GM21737 (cell line): ENCODE data around the gene TMEM82.

Source experiments
- ATAC-seq: cut with Tn5 transposase; IDR thresholded peaks from one replicate; pipeline ENCODE4 v1.9.1; 2021; ENCODE audit warnings: mild to moderate bottlenecking, moderate library complexity; ENCODE audit not compliant: unreplicated experiment

Gene TMEM82

GRCh38 chr1:15755646-15756040 lies 13.3 kb downstream of the TMEM82 start:
- no peak for ATAC-seq

DNA sequence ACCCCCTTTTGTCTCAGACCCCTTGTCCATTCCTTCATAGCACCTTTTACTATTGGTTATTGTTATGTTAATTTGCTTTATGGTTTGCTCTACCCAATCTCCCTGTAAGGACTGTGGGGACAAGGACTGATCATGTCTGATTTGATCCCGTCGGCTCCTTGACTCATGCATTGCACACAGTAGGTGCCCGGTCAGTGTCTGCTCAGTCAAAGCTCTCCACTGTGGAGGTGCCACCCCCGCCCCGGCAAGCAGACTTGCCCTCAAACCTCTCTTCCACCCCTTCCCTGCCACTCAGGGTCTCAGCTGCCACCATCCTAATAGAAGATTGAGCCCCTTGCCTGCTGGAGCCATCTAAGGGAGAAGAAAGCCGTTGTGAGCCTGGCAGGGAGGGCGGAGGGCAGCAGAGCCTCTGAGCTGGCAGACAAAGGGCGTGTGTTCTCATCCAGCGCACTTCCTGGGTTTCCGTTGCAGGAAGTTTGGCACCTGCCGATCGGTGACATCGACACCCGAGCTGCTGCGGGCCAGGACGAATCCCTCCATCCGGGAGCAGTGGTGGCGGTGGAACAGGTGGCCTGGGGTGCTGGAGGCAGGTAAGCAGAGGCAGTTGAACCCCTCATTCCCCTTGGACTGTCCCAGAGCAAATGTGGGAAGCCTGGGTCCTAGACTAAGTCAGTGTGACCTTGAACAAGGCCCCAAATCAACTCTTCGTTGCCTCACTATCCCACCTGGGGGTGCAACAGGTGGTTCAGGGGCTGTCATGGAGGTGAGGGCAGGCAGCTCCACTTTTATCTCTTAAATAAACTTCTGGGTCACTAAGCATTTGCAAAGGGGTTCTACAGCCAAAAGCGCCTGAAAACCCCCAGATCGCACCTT lies 14.1 kb downstream of the TMEM82 start:
- no peak for ATAC-seq

GRCh38 chr1:15757016-15757543 lies 14.8 kb downstream of the TMEM82 start:
- no peak for ATAC-seq

DNA sequence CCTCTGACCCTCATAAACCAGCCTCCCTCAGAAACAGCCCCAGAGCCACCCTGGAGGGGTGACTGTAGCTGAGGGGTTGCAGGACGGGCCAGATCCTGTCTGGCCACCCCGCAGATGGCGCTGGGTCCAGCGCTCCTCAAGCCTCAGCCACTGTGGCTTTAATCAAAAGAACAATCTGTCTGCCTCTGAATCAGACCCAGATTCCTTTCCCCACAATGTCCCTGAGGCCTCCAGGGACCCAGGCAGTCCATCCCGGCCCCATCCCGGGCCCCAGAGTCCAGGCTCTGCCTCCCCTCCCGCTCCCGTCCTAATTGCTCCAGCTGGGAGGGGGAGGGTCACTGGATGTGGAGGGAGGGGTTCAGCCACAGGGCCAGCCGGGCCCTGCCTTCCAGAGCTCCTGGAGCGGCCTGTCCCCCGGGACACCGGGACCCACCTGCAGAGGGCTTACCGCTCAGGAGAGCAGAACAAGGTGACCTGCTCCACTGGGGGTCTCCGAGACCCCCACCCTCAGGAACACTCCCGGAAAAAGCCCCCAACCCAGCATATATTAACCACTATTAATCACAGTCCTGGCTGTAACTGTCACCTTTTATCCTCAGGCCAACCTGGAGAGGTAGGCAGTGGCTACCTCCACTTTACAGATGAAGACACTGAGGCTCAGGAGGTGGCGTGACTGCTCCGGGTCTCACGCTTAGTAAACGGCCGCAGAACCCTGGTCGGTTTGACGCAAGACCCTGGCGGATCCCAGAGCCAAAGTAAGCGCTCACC lies 15.5 kb downstream of the TMEM82 start:
- ATAC-seq, result no peak

GRCh38 chr1:15758343-15758931 lies 16.1 kb downstream of the TMEM82 start, which contains the start of gene FBLIM1:
Gene FBLIM1 (plus strand): TSS chr1:15758795. CDS start chr1:15764984, 6,189 bp downstream.
- ATAC-seq, result no peak

- ATAC-seq, result no peak
These were observed 16.8 kb downstream of the TMEM82 start for GRCh38 chr1:15758953-15759661.

DNA sequence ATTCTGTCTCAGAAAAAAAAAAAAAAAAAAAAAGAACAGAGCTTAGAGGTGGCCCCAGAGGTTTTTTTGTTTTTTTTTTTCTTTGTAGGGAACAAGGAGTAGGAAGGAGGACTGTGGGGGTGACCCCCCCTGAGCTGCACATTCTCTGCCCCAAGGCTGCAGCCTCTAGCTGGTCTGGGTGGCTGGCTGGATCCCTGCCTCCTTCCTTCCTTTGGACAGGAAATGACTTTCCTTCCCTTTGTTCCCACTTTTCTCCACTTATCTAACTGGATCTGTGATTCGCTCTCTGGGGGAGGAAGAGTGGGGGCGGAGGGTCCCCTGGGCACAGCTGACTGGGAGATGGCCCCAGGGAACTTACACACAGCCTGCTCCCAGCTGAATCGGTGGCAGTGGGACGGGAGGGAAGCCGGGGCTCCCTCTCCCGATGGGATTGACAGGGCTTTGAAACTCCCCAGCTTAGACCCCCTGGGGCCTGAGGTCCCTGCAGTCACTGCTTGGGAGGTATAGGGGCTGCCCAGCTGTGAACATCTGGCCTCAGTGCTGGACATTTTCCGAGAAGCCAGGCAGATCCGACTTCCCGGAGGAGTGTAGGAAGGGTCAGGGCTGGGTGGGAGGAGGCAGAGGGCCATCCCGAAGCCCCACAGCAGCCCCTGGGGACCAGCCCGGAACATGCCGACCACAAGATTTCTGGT lies 18.4 kb downstream of the TMEM82 start:
- ATAC-seq, result no peak

DNA sequence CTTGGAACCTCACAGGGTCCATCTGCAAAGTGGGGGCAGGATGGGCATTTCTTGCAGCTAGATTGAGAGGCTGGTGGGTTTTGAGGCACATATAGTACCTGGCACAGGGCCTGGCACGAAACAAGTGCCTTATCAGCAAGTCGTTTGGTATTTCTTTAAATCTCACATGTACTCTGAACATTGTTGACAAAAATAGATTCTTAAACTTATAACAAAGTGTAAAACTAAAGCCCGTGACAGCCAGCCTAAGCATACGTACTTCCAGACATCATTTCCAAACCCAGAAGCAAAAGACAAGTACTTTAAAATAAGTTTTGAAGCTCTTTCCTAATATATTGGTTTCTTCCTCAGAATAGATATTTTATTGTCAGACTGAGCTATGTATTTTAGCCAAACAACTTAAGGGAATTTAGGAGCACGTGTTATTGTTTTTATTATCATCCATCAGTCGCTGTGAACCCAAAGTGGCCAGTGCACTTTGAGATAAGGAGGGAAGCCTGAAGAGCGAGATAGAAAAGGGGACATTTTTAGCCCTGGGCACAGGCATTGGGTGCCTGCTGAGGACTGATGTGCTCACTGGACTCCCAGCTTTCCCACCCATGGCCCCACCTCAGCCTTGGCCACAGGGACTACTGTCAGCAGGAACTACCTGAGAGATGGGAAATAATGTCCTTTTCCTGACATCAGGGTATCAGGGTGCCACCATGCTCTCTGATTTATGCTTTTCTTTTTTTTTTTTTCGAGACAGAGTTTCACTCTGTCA lies 19.2 kb downstream of the TMEM82 start:
- no peak for ATAC-seq

DNA sequence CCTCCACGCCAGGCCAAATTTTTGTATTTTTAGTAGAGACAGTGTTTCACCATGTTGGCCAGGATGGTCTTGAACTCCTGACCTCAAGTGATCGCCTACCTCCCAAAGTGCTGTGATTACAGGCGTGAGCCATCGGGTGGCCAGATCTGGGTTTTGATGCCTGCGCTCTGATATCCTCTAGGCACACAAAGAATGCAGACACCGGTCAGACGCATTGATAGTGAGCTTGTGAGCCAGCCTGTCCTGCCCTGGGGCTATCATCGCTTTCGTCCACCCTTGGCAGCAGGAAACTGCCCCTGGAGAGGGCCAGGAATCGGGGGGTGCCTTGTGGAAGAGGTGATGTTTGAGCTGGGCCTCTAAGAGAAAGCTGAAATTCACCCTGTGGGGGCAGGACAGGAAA lies 20.2 kb downstream of the TMEM82 start:
- no peak for ATAC-seq

DNA sequence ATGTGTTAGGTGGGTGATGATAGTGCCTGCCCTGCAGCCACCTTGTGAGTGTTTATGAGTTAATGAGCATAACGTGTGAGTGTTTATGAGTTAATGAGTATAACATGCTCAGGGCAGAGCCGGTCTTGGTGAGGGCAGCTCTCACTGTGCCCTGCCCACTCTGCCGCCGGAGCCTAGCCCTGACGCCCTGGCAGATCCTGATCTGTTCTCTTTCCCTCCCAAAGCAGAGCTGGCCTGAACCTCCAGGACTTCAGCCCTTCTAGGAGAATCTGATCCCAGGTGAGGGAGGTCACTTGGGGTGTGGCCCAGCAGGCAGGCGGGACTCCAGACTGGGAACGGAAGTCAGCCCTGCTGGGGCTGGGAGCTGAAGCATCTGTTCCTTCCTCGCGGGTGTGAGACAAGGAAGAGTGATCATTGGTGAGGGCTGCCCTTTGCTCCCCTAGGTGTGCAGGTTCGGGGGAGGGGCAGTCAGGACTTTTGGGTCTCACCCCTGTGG lies 22.0 kb downstream of the TMEM82 start:
- ATAC-seq, result no peak

DNA sequence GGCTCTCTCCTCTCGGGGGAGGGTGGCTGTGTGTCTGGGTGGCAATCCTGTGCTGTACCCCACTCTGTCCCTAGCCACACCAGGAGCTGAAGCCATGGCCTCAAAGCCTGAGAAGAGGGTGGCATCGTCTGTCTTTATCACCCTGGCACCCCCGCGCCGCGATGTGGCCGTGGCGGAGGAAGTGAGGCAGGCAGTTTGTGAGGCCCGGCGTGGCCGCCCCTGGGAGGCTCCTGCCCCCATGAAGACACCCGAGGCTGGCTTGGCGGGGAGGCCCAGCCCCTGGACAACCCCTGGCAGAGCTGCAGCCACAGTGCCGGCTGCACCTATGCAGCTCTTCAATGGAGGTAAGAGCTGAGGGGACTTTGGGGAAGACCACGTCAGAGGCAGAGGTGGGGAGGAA lies 22.6 kb downstream of the TMEM82 start:
- no peak for ATAC-seq

DNA sequence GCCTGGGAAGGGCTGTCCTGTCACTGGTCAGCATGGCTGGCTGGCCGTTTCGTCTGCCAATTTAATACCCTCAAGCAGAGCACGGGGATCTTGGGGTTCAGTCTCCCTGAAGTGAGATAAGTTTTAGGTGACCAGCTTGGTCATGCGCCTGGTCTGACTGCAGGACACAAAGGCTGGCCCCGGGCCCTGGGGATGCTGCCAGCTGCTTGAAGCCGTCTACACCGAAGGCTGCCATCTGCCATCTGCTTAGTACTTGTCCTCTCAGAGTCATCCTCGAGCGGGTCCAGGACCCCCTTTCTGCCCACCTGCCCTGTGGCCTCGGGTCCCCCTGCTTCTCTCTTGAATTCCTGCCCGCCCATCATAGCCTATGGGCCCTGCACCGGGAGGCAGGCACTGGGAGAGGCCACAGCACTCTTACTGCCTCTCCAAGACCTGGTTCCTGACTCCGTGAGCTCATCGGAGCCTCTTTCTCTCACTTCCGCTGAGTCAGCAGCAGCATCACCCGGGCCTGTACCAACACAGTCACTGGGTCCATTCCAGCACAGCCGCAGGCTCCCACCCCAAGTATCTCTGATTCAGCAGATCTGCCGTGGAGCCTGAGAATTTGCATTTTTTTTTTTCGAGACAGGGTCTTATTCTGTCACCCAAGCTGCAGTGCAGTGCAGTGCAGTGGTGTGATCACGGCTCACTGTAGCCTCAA lies 23.3 kb downstream of the TMEM82 start:
- no peak for ATAC-seq

- no peak for ATAC-seq
These were observed 25.6 kb downstream of the TMEM82 start for GRCh38 chr1:15767941-15768340.

DNA sequence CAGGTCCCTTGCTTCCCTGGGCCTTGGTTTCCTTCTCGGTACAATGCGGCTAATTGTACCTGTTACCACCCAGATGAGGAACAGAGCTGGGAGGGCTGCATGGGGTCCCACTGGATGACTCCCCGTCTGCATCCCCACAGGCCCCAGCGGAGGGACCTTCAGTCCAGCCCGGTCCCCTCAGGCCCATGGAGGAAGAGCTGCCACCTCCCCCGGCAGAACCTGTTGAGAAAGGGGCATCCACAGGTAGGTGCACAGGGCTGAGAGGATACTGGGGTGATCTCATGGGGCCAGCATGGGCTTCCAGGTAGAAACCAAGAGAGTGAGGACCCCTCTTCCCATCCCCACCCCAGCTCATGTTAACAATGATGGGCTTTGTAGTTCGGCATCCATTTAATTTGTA lies 26.1 kb downstream of the TMEM82 start:
- no peak for ATAC-seq

- ATAC-seq, result no peak
These were observed 28.1 kb downstream of the TMEM82 start for GRCh38 chr1:15770313-15770962.

DNA sequence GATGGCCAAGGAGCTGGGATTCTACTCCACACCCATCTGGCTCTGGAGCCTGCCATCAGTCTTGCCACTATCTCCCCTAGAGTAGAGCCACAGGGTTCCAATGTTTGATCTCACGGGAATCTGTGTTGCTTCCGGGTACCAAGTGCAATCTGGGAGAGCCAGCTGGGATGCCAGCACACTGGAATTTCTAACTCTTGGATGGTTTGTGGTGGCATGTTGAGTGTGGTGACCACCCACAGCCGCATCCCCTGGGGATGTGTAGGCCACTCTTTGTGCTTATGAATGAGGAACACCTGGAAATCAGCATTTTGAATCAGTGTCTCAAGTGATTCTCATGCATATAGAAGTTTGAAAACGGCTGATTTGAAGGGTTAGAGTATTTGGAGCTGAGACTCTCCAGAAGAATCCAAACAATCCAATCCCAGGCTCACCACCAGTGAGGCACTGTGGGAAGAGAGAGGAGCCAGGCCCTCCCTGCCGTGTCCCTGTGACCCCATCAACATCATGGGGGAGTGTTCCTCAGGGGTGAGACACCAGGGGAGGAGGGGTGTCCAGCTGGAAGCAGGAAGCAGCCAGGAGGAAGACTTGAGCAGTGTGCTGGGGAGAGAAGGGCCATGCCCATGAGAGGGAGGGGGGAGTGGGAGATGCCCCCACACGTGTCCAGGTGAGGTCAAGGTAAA lies 29.7 kb downstream of the TMEM82 start:
- ATAC-seq, result no peak

GRCh38 chr1:15775706-15776105 lies 33.4 kb downstream of the TMEM82 start:
- no peak for ATAC-seq
